ENCODE results near the gene AMELX.

AMELX gene

GRCh38 chrX:11267425-11267824 lies 25.8 kb upstream of the AMELX start:
- Histone ChIP-seq H3K36me3 (ENCODE audit: control insufficient read depth, insufficient read depth, low read length) (no peaks in the 10 kb centered on the region), H3K9me3 (ENCODE audit: control insufficient read depth, low read length) (no peaks in the 10 kb centered on the region), H3K27ac (ENCODE audit: insufficient read depth, low read depth, low read length, poor library complexity, severe bottlenecking) (no peak overlapping the region), H3K27me3 (ENCODE audit: control insufficient read depth, insufficient read depth, low read length, poor library complexity, severe bottlenecking) (no peaks in the 10 kb centered on the region), H3K4me1 (ENCODE audit: control insufficient read depth, insufficient read depth, low read length) (no peaks in the 10 kb centered on the region), H3K4me3 (ENCODE audit: insufficient read depth, low read depth, low read length) (no peak overlapping the region)
- 93 to 100% methylated on average over 2 to 3 of the region's 3 CpGs for WGBS, 2 experiments

DNA sequence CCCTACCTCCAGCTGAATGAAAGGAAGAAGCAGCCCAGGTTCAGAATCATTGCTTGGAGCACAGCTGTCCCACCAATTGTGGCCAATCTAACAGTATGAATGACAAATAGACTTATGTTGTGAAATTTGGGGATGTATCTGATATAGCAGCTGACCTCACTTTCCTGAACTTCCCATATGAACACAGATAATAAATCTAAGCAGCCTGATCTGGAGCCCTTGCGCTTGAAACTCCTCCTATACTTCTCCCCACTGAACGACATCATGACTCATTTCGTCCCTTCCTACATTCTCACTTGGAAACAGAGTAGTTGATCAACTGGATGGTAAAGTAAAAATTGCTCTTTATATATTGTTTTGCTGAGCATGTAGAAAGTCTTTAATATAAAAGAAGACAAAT lies 24.2 kb upstream of the AMELX start:
- no peak overlapping the region for H3K4me3 ChIP-seq (ENCODE audit: insufficient read depth, low read depth, low read length)
- no peaks in the 10 kb centered on the region for H3K9me3 ChIP-seq (ENCODE audit: control insufficient read depth, low read length)
- no peak overlapping the region for H3K27ac ChIP-seq (ENCODE audit: insufficient read depth, low read depth, low read length, poor library complexity, severe bottlenecking)
- 100% methylated on average over 1 to 2 of the region's 3 CpGs for WGBS, 2 experiments
- H3K36me3 ChIP-seq (ENCODE audit: control insufficient read depth, insufficient read depth, low read length) = no peaks in the 10 kb centered on the region
- no peaks in the 10 kb centered on the region for H3K4me1 ChIP-seq (ENCODE audit: control insufficient read depth, insufficient read depth, low read length)
- no peaks in the 10 kb centered on the region for H3K27me3 ChIP-seq (ENCODE audit: control insufficient read depth, insufficient read depth, low read length, poor library complexity, severe bottlenecking)

- H3K27me3 ChIP-seq (ENCODE audit: control insufficient read depth, insufficient read depth, low read length, poor library complexity, severe bottlenecking) = no peaks in the 10 kb centered on the region
- WGBS, 2 experiments = 92 to 96% methylated on average over 3 of the region's 3 CpGs
- H3K4me3 ChIP-seq (ENCODE audit: insufficient read depth, low read depth, low read length) = no peak overlapping the region
- H3K27ac ChIP-seq (ENCODE audit: insufficient read depth, low read depth, low read length, poor library complexity, severe bottlenecking) = no peak overlapping the region
- no peaks in the 10 kb centered on the region for H3K9me3 ChIP-seq (ENCODE audit: control insufficient read depth, low read length)
- no peaks in the 10 kb centered on the region for H3K36me3 ChIP-seq (ENCODE audit: control insufficient read depth, insufficient read depth, low read length)
- H3K4me1 ChIP-seq (ENCODE audit: control insufficient read depth, insufficient read depth, low read length) = no peaks in the 10 kb centered on the region
Observed at GRCh38 chrX:11269996-11270395, 23.2 kb upstream of the AMELX start.

GRCh38 chrX:11272290-11272689 lies 20.9 kb upstream of the AMELX start:
- H3K36me3 ChIP-seq (ENCODE audit: control insufficient read depth, insufficient read depth, low read length) = no peaks in the 10 kb centered on the region
- 91 to 92% methylated on average over 2 of the region's 2 CpGs for WGBS, 2 experiments
- H3K4me3 ChIP-seq (ENCODE audit: insufficient read depth, low read depth, low read length) = no peak overlapping the region
- H3K4me1 ChIP-seq (ENCODE audit: control insufficient read depth, insufficient read depth, low read length) = no peaks in the 10 kb centered on the region
- no peak overlapping the region for H3K27ac ChIP-seq (ENCODE audit: insufficient read depth, low read depth, low read length, poor library complexity, severe bottlenecking)
- no peaks in the 10 kb centered on the region for H3K27me3 ChIP-seq (ENCODE audit: control insufficient read depth, insufficient read depth, low read length, poor library complexity, severe bottlenecking)
- no peaks in the 10 kb centered on the region for H3K9me3 ChIP-seq (ENCODE audit: control insufficient read depth, low read length)

DNA sequence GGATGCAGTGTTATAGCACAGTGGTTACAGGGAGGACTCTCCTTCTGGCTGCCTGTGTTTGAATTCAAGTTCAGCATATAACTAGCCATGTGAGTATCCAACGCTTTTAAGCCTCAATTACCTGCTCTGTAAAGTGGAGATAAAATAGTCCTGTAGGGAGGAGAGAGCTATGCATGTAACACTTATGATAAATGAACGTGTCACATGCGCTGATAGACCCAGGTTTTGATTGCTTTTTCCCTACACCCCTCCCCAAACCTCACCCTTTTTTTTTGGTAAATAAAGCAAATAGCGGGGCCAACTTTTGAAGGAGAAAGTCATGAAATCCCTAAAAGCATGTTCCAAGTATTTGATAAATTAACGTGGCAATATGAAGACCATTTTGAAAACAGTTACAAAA lies 20.4 kb upstream of the AMELX start:
- no peaks in the 10 kb centered on the region for H3K4me1 ChIP-seq (ENCODE audit: control insufficient read depth, insufficient read depth, low read length)
- no peak overlapping the region for H3K4me3 ChIP-seq (ENCODE audit: insufficient read depth, low read depth, low read length)
- WGBS, 2 experiments = 90 to 92% methylated on average over 2 to 4 of the region's 5 CpGs
- no peaks in the 10 kb centered on the region for H3K27me3 ChIP-seq (ENCODE audit: control insufficient read depth, insufficient read depth, low read length, poor library complexity, severe bottlenecking)
- H3K9me3 ChIP-seq (ENCODE audit: control insufficient read depth, low read length) = no peaks in the 10 kb centered on the region
- no peaks in the 10 kb centered on the region for H3K36me3 ChIP-seq (ENCODE audit: control insufficient read depth, insufficient read depth, low read length)
- H3K27ac ChIP-seq (ENCODE audit: insufficient read depth, low read depth, low read length, poor library complexity, severe bottlenecking) = no peak overlapping the region

GRCh38 chrX:11273544-11273943 lies 19.7 kb upstream of the AMELX start:
- H3K27me3 ChIP-seq (ENCODE audit: control insufficient read depth, insufficient read depth, low read length, poor library complexity, severe bottlenecking) = no peaks in the 10 kb centered on the region
- no peaks in the 10 kb centered on the region for H3K9me3 ChIP-seq (ENCODE audit: control insufficient read depth, low read length)
- no peak overlapping the region for H3K4me3 ChIP-seq (ENCODE audit: insufficient read depth, low read depth, low read length)
- WGBS, 2 experiments = 80% methylated on average over 1 of the region's 1 CpG; no CpG with 5 or more reads in 1 of the 2 experiments
- no peaks in the 10 kb centered on the region for H3K36me3 ChIP-seq (ENCODE audit: control insufficient read depth, insufficient read depth, low read length)
- H3K27ac ChIP-seq (ENCODE audit: insufficient read depth, low read depth, low read length, poor library complexity, severe bottlenecking) = no peak overlapping the region
- H3K4me1 ChIP-seq (ENCODE audit: control insufficient read depth, insufficient read depth, low read length) = no peaks in the 10 kb centered on the region

- 83 to 91% methylated on average over 1 to 2 of the region's 2 CpGs for WGBS, 2 experiments
Observed at GRCh38 chrX:11282043-11282442, 11.2 kb upstream of the AMELX start.

GRCh38 chrX:11285651-11286050 lies 7.6 kb upstream of the AMELX start:
- H3K36me3 ChIP-seq (ENCODE audit: control insufficient read depth, insufficient read depth, low read length) = no peaks in the 10 kb centered on the region
- 92 to 100% methylated on average over 3 of the region's 3 CpGs for WGBS, 2 experiments
- no peak overlapping the region for H3K4me3 ChIP-seq (ENCODE audit: insufficient read depth, low read depth, low read length)
- H3K4me1 ChIP-seq (ENCODE audit: control insufficient read depth, insufficient read depth, low read length) = no peaks in the 10 kb centered on the region
- no peaks in the 10 kb centered on the region for H3K27me3 ChIP-seq (ENCODE audit: control insufficient read depth, insufficient read depth, low read length, poor library complexity, severe bottlenecking)
- no peak overlapping the region for H3K27ac ChIP-seq (ENCODE audit: insufficient read depth, low read depth, low read length, poor library complexity, severe bottlenecking)
- no peaks in the 10 kb centered on the region for H3K9me3 ChIP-seq (ENCODE audit: control insufficient read depth, low read length)

More at GRCh38 chrX:11282043-11282442, 11.2 kb upstream of the AMELX start:
- Histone ChIP-seq H3K9me3 (ENCODE audit: control insufficient read depth, low read length) (no peaks in the 10 kb centered on the region), H3K36me3 (ENCODE audit: control insufficient read depth, insufficient read depth, low read length) (no peaks in the 10 kb centered on the region), H3K27me3 (ENCODE audit: control insufficient read depth, insufficient read depth, low read length, poor library complexity, severe bottlenecking) (no peaks in the 10 kb centered on the region), H3K4me3 (ENCODE audit: insufficient read depth, low read depth, low read length) (no peak overlapping the region), H3K27ac (ENCODE audit: insufficient read depth, low read depth, low read length, poor library complexity, severe bottlenecking) (no peak overlapping the region), H3K4me1 (ENCODE audit: control insufficient read depth, insufficient read depth, low read length) (no peaks in the 10 kb centered on the region)

DNA sequence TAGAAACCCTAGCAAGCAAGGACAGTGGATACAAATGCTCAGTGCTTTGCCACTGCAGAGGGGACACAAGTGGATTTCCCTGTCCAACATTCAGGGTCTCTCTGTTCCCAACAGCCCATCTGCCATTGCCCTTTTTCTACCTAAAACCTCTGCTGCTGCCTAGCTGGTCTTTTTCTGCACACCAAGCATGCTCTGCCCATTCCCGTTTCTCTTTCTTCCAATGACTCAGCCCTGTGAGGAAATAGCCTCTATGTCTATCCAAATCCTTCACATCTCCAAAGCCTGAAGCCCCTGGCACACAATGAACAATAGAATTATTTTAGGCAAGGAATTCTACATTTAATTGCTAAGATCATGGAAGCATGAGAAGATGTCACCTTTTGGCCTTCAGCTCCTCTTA lies 5.7 kb upstream of the AMELX start:
- no peaks in the 10 kb centered on the region for H3K27me3 ChIP-seq (ENCODE audit: control insufficient read depth, insufficient read depth, low read length, poor library complexity, severe bottlenecking)
- WGBS, 2 experiments = 93 to 100% methylated on average over 1 of the region's 1 CpG

GRCh38 chrX:11290416-11291102 lies 2.7 kb upstream of the AMELX start:
- Histone ChIP-seq H3K36me3 (ENCODE audit: control insufficient read depth, insufficient read depth, low read length) (no peaks in the 10 kb centered on the region), H3K27ac (ENCODE audit: insufficient read depth, low read depth, low read length, poor library complexity, severe bottlenecking) (no peak overlapping the region), H3K9me3 (ENCODE audit: control insufficient read depth, low read length) (no peaks in the 10 kb centered on the region), H3K4me3 (ENCODE audit: insufficient read depth, low read depth, low read length) (no peak overlapping the region), H3K27me3 (ENCODE audit: control insufficient read depth, insufficient read depth, low read length, poor library complexity, severe bottlenecking) (no peaks in the 10 kb centered on the region), H3K4me1 (ENCODE audit: control insufficient read depth, insufficient read depth, low read length) (no peaks in the 10 kb centered on the region)
- WGBS, 2 experiments = 93 to 94% methylated on average over 3 to 7 of the region's 8 CpGs

More for the DNA sequence above, 5.7 kb upstream of the AMELX start:
- Histone ChIP-seq H3K4me3 (ENCODE audit: insufficient read depth, low read depth, low read length) (no peak overlapping the region), H3K27ac (ENCODE audit: insufficient read depth, low read depth, low read length, poor library complexity, severe bottlenecking) (no peak overlapping the region), H3K36me3 (ENCODE audit: control insufficient read depth, insufficient read depth, low read length) (no peaks in the 10 kb centered on the region), H3K4me1 (ENCODE audit: control insufficient read depth, insufficient read depth, low read length) (no peaks in the 10 kb centered on the region), H3K9me3 (ENCODE audit: control insufficient read depth, low read length) (no peaks in the 10 kb centered on the region)

Measured in ectodermal cell (in vitro differentiated cells).